ENCODE data around the gene INHA.

Gene INHA

GRCh38 chr2:219544567-219544966 lies 27.5 kb upstream of the INHA start:
- TF ChIP-seq CTCF (IDR thresholded peaks at IDR 0.05; ENCODE audit: control extremely low read depth, extremely low read depth, low read depth, missing control alignments) = no peak
- no peak for DNase-seq (ENCODE audit: extremely low spot score)
- POLR2A ChIA-PET = no interaction called here
- CTCF ChIA-PET = interaction anchor here (1.0 to 8.1 kb wide), 8 partner anchors 10 to 146 kb away, joined by 3 to 153 read pairs (median 64); no protein-coding TSS in a partner anchor

- ChIA-PET CTCF (interaction anchor here (1.0 to 8.1 kb wide), 5 partner anchors 9 to 99 kb away, joined by 3 to 153 read pairs (median 66); a partner anchor contains a TSS), POLR2A (no interaction called here)
- no peak for DNase-seq (ENCODE audit: extremely low spot score)
- no peak for TF ChIP-seq CTCF (IDR thresholded peaks at IDR 0.05; ENCODE audit: control extremely low read depth, extremely low read depth, low read depth, missing control alignments)
Measured at GRCh38 chr2:219545295-219545942, 26.7 kb upstream of the INHA start.

- POLR2A ChIA-PET = no interaction called here
Measured at GRCh38 chr2:219545943-219546352, 26.2 kb upstream of the INHA start.

GRCh38 chr2:219547621-219548020 lies 24.5 kb upstream of the INHA start:
- CTCF ChIA-PET = interaction anchor here (1.0 to 2.7 kb wide), 2 partner anchors 12 to 88 kb away, joined by 3 to 18 read pairs; no protein-coding TSS in a partner anchor
- POLR2A ChIA-PET = no interaction called here
- no peak for DNase-seq (ENCODE audit: extremely low spot score)

More at GRCh38 chr2:219545943-219546352, 26.2 kb upstream of the INHA start:
- TF ChIP-seq CTCF (IDR thresholded peaks at IDR 0.05; ENCODE audit: control extremely low read depth, extremely low read depth, low read depth, missing control alignments) = no peak
- CTCF ChIA-PET = interaction anchor here (1.0 to 8.1 kb wide), 4 partner anchors 16 to 98 kb away, joined by 3 to 153 read pairs (median 91); a partner anchor contains a TSS
- DNase-seq (ENCODE audit: extremely low spot score) = no peak

DNA sequence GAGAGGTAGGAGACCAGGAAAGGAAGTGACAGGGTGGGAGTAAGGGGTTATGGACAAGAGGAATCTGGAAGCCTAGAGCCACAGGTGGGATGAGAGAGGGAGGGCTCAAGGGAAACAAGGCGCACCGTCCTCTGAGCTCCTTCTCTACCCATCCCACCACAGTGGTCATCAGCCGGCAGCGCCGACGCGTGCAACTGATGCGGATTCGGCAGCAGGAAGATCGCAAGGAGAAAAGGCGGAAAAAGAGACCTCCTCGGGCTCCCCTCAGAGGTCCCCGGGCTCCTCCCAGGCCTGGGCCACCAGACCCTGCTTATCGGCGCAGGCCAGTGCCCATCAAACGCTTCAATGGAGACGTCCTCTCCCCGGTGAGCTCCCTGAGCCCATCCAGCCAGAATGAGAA lies 23.1 kb upstream of the INHA start:
- DNase-seq (ENCODE audit: extremely low spot score) = no peak
- POLR2A ChIA-PET = no interaction called here
- no peak for TF ChIP-seq CTCF (IDR thresholded peaks at IDR 0.05; ENCODE audit: control extremely low read depth, extremely low read depth, low read depth, missing control alignments)
- CTCF ChIA-PET = interaction anchor here (0.7 to 2.7 kb wide), 8 partner anchors 8 to 94 kb away, joined by 3 to 18 read pairs (median 4); no protein-coding TSS in a partner anchor

More at GRCh38 chr2:219547621-219548020, 24.5 kb upstream of the INHA start:
- TF ChIP-seq CTCF (IDR thresholded peaks at IDR 0.05; ENCODE audit: control extremely low read depth, extremely low read depth, low read depth, missing control alignments) = no peak

GRCh38 chr2:219549619-219550018 lies 22.5 kb upstream of the INHA start:
- DNase-seq (ENCODE audit: extremely low spot score) = no peak
- CTCF ChIA-PET = interaction anchor here (0.7 to 2.7 kb wide), 5 partner anchors 8 to 140 kb away, joined by 4 to 18 read pairs (median 6); no protein-coding TSS in a partner anchor
- POLR2A ChIA-PET = no interaction called here
- no peak for TF ChIP-seq CTCF (IDR thresholded peaks at IDR 0.05; ENCODE audit: control extremely low read depth, extremely low read depth, low read depth, missing control alignments)

All from GM10248 (cell line).